GM18520 (cell line): ENCODE measurements around the gene CCN6.

Source experiments
- ATAC-seq: cut with Tn5 transposase; IDR thresholded peaks from one replicate; pipeline ENCODE4 v1.9.1; 2021; ENCODE audit not compliant: unreplicated experiment

The CCN6 gene

DNA sequence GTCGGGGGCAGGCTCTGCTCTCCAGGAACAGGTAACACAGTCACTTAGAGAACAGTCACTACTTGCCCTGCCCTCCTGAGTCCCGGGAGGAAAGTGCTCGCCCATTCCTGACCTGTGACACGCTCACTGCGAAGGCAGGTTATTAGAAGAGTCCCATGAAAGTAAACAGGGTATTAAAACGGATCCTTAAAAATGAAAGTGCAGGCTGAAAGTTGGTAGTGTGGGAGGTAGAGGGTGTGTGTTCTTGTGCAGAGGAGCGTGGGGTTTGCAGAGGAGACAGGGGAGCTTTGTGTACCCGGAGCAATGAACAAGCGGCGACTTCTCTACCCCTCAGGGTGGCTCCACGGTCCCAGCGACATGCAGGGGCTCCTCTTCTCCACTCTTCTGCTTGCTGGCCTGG lies at the start of gene CCN6:
Gene CCN6 (plus strand): TSS at position 104 of the 400 bp plus-strand sequence. CDS start 254 bp downstream, at position 358.
- ATAC-seq: no peak

DNA sequence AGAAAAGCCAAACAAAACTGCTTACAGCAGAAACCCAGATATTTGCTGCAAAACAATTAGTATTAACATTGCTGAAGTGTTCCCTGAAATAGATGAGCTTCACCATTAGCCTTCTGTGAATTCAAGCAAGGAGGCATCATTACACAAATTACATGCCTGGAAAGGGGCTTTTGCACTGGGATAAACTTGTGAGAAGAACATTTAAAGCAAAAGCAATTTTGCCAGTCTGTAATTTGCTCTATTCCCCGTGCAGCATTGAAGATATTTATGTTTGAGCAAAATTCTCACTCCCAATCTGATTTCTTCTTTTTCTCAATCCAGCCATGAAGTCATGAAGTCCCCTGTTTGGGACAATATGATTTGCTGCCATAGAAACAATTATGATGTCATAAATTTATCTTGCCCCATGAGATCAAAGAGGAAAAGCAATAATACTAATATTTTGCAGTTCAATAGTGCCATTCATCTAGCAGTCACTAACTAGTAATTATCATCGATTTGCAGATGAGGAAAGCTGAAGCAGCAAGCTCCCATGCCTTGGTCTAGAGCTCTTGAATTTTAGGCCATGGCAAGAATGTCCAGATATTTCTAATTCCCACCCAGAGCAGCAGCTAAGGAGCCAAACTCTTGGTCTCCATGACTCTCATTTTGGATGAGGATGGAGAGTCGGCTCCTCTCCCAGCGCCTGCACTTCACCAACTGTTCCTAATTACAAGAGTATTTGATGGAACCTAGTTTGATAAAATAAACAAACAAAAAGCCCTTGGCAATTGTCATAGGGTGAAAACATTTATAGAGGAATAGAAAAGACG lies 49.5 kb upstream of the CCN6 start:
- ATAC-seq: no peak

DNA sequence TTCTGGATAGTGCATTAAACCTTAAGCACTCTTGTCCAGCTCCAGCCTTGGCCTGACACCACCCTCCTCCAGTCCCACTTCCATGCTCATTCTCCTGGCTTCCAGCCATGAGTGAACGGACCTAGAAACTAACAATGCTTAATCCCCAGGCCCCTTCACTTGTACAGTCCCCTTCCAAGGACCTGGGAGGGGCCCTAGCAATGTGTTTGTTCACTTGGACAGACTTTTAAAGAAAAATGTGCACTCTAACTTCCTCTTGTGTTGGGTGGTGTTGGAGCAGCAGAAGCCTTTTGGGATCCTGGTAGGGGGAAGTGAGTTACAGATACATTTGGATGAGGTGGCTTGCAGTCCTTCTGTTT lies 48.9 kb upstream of the CCN6 start:
- ATAC-seq: no peak

DNA sequence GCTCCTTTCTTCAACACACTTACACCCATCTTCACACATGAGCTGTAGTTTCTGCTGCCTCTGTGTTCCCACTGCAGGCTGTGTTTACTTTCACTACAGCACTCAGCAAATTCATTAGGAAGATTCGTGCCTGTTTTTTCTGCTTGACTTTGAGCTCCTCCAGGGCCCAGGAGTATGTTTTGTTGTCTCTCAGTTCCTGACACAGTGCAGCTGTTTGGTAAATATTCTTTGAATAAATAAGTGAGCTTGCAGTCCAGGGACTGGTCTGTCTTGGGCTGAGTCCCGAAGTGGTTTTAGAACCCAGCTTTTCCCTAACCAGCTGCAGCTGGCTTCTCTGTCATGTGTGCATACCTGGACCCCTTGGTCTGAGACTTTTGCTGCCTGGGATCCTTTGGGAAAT lies 46.6 kb upstream of the CCN6 start:
- ATAC-seq: no peak

DNA sequence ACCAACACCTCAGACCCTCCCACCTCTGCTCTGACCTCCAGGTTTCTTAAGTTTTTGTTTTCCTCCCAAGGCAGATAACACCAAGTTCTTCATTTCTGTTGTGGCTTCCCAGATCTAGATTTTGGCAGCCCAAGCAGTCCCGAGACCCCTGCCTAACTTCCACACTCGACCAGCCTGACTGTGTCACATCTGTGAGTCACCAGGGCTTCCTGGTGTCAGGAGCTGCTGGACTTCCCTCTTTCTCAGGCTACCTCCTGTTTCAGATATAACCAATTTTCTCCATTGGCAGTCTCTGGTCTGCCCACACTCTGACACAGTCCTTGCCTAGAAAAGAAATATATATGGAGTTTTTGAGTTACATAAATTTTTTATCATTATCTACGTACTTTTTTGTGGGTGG lies 46.1 kb upstream of the CCN6 start:
- ATAC-seq: no peak

DNA sequence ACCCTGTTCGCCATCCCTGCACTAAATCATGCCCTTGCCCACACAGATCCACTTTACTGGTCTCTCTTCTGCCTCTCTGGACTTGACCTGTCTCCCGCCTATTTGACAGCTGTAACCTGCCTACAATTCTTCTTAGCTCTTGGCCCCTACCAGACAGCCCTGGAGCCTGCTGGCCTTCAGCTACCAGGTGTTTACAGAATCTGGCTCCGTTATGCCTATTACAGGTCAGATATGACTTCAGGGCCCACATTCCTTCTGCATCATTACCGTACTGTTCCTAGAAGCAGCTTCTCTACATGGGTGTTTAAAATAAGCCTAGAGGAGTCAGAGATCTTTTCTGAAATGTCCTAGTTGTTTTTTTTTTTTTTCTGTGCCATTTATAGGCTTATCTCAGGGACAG lies 45.4 kb upstream of the CCN6 start:
- ATAC-seq: no peak

DNA sequence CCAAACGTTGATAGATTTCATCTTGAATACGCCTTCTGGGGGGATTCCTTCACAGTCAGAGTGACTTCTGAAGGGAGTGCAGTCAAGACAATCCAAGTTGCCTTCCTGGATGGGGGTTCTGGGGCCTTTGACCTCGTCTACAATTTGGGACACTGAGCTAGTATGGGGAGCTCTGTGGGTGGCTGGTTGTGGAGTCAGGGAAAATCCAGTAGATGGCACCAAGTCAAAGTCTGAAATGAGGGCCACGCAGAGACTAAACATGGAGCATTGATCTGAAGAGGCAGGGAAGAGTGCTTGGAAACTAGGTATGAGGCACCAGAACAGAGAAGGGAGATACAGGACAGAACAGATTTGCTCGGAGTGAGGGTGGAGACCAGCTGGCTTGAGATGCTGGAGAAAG lies 43.6 kb upstream of the CCN6 start:
- ATAC-seq: no peak

DNA sequence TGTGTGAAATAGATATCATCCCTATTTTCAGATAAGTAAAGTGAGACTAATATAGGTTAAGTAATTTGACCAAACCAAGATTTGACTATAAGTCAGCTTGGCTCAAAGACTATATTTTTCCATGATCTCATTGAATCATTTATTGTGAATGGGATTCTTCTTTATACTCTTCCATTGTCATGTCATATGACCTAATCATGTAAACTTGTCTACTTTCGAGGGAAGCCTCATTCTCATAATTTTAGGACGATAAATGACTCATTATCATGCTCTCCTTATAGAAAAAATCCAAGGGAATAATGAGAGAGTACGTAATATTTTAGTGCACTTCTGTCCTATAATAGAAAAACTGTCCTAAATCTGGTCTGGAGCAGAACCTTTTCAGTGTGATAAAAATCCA lies 40.9 kb upstream of the CCN6 start:
- ATAC-seq: no peak

DNA sequence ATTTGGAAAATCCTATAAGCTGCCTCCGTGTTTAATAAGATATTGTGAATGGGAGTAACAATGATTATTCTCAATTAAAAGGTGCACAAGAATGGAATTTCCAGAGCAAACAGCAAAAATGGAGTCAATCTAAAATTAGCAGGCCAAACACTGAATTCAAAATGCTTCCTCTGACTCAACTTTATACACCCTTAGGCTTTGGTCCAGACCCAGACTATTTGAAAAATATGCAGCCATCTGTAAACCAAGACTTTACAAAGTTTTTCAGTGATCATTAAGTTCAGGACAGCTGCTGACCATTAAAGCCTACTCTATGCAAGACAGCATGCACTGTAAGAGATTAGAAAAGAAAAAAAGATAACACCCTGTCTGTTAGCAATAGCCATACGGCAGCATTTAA lies 39.4 kb upstream of the CCN6 start:
- ATAC-seq: no peak

DNA sequence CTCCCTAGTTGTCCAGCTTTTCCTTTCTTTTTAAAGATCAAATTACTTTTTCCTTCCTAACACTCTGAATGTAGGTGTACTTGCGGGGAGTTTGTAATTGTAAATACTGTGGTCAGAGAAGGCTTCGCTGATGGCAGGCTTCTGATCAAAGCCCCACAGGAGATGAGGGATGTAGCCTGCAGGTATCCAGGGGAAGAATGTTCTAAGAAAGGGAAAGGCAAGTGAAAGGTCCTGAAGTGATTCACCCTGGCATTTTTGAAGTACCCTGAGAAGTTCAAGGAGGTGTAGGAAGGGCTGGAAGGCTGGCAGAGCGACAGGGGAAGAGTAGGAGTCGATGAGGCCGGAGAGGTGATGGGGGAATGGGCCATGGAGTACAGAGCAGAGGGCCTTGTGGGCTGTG lies 38.2 kb upstream of the CCN6 start:
- no peak for ATAC-seq

DNA sequence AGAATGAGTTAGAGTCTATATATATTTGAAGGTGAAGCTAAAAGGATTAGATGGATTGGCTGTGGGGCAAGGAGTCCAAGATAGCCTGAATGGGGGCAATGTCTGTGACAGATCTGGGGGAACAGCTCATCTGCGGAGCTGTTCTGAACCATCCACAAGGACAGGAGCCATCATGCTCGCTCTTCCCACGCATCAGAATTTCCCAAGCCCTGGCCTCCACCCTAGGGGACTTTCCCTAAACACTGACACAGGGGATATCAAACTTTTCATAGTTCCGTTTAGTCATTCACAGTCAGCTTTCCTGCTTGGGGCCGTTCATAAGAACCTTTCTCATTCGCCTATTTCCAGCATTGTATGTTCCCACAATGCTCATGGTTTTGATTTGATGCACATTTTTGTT lies 37.6 kb upstream of the CCN6 start:
- no peak for ATAC-seq

DNA sequence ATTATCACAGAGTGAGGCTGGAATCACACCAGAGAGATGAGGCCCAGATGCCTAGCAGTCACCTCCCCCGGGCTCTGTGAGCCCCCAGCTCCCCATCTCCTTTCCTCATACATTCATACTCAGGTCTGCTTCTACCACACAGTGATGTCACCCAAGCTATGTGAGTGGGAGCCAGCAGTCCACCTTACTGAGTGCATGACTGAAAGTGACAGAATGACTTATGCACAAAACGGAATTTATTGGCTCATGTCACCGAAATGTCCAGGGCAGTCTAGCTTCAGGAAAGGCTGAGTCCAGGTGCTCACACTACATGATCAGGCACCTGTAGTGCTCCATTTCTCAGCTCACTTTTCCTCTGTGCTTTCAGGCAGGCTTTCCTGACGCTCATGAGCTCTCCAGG lies 36.7 kb upstream of the CCN6 start:
- ATAC-seq: no peak

DNA sequence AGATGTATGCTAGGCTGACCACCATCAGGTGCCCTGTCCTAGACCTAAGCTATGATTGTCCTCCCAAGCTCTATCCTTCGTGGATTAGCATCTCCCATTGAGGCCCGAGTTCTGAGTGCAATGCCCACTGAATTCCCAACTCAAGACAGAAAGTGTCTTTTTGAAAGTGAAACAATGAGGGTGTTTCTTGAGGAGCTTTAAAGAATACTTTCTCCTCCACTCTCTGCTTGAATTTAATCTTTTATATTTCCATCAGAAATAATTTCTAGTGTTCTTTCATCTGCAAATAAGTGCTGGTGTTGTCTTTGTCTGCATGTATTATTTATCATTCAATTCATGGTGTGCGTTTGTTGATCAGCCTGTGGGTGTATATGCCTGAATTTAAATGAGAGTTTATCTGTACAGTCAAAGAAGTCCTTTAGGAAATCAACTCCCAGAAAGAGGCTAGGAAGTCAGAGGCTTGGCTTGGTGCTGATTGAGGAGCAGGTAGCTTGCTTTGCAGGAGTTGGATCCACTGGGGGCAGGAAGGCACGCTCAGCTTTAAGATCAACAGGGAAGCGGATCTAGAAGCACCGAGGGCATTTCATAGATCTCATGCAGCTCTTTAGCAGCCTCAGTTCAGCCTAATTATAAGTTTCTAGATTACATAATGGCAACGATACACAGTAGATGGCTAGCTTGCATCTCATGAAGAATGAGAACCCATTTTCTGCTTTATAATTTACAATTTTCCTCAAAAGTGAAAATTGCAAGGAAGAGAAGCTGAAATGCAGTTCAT lies 36.0 kb upstream of the CCN6 start:
- ATAC-seq: no peak

DNA sequence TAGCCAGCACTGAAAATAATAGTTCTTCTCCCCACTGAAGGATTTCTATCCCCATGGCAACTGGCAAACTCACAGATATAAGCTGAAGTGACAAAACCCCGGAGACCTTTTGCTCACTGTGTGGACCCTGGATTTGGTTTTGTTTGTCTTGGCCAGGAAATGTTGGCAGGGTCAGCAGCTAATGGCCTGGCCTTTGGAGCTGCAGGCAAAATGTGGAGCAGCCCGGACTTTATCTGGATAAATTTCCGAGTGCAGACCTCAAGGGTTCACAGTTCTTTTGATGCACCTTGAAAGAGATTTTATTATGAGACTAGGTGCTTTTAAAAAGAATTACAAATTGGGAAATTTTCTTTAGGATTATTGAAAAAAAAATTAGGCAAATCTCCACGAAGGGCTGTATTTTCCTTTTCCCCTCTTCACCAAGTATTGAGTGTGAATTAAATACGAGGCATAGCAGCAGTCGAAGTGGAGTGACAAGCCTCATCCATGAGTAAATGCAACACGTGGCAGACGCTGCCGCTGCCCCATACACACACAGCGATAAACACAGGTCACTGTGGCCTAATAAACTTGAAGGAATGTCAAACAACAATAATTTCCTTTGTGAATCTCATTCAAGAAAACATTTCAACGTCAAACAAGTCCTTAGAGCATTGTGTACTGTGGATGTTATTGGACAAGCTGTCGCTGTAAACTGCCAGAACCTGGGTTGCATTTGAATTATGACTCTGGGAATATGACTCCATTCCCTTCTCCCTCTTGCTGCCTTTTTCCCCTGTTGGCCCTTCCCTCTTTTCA lies 35.1 kb upstream of the CCN6 start:
- no peak for ATAC-seq

DNA sequence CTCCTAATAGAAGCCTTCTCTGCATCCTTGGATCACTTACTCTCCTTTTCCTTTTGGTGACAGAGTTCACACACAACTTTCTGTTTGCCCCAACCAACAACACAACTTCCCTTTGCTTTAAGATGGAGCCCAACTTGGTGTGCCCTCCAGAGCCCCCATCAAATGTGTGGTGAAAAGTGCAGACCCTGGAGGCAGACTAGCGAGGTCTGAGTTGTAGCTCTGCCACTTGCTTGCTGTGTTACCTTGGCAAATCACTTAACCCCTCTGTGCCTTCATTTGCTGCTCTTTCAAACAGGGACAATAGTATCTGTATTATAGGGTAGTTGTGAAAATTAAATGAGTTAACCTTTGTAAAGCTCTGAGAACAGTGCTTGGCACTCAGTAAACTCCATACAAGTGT lies 34.3 kb upstream of the CCN6 start:
- no peak for ATAC-seq

DNA sequence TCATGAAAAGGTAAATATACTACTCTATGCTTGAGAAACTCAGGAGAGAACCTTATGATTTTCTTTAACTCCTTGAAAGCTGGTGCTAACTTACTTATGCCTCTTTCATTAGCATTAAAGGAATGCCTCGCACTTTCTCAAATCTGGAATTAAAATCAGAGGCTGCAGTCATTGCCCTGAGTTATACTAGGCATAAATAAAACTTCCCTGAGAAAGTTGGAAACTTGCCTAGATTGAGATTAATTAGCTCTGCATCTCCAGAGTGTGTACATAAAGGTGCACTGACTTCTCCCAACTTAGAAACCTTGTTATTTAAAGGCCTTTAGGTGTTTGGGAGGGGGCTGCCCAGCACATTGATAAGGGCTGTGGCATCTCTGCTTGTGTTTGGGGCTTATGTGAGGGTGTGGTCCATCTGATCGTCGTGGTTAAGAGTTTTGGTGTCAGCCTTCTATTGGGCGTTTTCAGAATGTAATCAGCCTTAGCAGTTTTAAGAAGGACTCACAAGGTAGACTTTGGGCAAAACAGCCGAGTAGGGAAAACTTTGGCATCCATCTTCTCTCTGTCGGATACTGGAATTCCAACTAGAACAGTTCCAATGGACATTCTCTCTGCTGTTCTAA lies 32.1 kb upstream of the CCN6 start:
- ATAC-seq: no peak

DNA sequence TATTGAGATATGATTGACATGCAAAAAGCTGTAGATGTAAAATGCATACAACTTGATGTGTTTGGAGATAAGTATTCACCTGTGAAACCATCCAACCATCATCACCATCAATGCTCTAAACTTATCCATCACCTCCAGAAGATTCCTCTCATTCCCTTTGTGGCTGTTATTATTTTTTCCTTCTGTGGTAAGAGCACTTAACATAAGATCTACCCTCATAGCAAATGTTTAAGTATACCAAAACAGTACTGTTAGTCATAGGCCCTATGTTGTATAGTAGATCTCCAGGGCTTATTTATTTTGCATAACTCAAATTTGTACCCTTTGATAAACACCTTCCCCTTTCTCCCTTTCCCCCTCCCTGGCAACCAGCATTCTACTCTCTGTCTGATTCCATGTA lies 31.2 kb upstream of the CCN6 start:
- ATAC-seq: no peak

DNA sequence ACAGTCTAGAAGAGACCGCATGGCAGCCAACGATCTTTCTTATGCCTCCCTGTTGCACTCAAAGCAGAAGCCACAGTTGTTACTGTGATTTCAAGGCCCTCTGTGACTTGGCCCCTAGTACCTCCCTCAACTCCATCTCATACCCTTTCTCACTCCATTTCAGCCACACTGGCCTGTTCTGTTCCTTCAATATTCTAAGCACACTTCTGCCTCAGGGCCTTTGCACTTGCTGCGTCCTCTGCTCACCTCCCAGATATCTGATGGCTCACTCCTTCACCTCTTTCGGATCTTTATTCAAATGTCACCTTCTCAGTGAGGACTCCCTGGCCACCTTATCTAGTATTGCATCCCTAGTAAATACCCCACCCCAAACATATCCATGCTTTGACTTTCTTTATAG lies 29.4 kb upstream of the CCN6 start:
- ATAC-seq: no peak

DNA sequence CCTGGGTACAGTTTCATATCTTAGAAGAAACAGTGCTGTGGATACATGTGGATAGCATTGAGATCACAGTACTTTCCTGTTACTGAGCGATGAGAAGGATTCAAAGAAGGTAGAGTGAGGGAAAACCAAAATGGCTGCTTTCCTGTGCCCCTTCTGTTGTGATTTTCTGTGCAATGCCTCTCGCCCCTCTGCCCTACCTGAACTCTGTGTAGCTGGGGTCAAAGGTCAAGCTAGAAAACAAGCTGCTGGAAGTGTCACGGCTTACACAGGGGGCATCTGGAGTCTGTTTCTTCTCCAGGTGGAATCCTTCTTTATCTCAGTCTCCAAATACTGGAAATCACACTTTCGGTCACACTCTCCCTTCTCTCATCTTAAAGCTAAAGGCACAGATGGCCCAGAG lies 27.0 kb upstream of the CCN6 start:
- ATAC-seq: no peak

DNA sequence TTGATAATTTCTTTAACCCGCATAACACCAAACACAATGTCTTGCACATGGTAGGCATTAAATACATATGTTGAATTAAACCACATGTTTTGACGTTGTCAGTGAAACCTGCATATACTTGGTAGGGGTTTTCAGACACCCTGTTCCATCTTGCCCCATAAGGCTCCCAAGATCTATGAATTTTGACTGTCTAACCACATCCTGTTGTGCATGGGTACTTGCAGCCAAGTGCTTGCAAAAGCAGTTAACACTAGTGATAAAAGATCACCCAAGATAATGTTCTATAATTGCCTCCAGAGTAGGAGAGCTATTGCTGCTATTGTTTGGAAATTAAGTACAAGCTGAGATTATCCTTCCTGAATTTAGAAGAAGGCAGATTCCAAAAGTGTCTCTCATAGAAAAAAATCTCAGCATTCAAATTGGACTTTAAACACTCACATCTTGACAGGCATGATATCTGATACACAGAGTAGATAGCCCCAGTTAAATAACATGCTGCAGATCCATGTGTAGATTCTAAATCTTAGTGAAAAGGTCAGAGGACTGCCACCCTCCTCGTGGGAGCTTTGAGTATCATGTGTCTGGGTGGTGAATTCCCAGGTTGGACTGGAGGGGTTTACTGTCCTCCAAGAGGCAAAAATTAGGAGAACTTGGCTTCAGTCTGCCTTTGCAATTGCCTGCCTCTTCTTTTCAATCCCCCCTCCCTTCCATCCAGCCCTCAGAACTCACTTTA lies 25.8 kb upstream of the CCN6 start:
- ATAC-seq: peak; percentile 55
